Measurements from ENCODE around the gene SLC19A3.

GRCh38 chr2:227710986-227711385, 6.8 kb downstream of the SLC19A3 start:
- TF ChIP-seq CTCF (tag by site-specific recombination; IDR thresholded peaks at IDR 0.05), result no peak
- no peak for TF ChIP-seq ZBTB26 (tag by site-specific recombination; optimal IDR thresholded peaks at IDR 0.05)
- no peak for TF ChIP-seq ZNF266 (tag by site-specific recombination; IDR thresholded peaks at IDR 0.05; ENCODE audit: low read depth)
- no peak for TF ChIP-seq KLF17 (tag by site-specific recombination; IDR thresholded peaks at IDR 0.05)
- TF ChIP-seq ZNF138 (tag by site-specific recombination; IDR thresholded peaks at IDR 0.05; ENCODE audit: borderline replicate concordance), result no peak
- no peak for TF ChIP-seq ZBTB44 (tag by site-specific recombination; IDR thresholded peaks at IDR 0.05)
- no peak for TF ChIP-seq TSHZ1 (tag by site-specific recombination; IDR thresholded peaks at IDR 0.05; ENCODE audit: borderline replicate concordance)
- no peak for TF ChIP-seq ZNF184 (tag by site-specific recombination; IDR thresholded peaks at IDR 0.05)
